ENCODE measurements around the gene CDC42BPG. TPM values are rescaled to one million over a fixed set of nuclear protein-coding genes. Genes with fewer than 3 reads are reported as not detected.

CDC42BPG gene
- total RNA-seq, 1 experiment from 2014 or later: 3.7 TPM

DNA sequence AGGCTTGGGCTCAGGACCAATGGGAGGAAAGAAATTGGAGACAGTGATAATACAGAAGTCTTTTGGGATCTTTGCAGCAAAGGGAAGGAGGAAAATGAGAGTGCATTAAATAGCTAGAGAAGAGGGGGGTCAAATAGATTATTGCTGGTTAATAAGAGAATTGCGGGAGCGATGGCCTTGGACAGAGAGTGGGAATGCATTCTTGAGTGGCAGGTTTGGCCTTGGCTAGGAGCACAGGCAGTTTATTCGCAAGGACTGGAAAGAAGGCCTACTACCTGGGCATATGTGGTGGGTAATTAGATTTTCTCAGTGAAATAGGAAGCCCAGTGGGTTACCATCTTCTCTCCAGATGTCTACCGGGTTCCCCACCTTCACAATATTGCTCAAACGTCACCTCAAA, 30.6 kb downstream of the CDC42BPG start:
- Mint-ChIP-seq H3K9me3 (ENCODE audit: unreplicated experiment) (no peaks in the 10 kb centered on the region), H3K4me3 (ENCODE audit: unreplicated experiment) (no peak overlapping the region), H3K27me3 (ENCODE audit: insufficient read depth, unreplicated experiment) (no peaks in the 10 kb centered on the region), H3K27ac (ENCODE audit: low read depth, unreplicated experiment) (no peak overlapping the region), H3K4me1 (ENCODE audit: insufficient read depth, unreplicated experiment) (peaks cover 10% of the 10 kb centered on the region), H3K36me3 (ENCODE audit: insufficient read depth, unreplicated experiment) (no peaks in the 10 kb centered on the region)
- POLR2A ChIA-PET: no interaction called here
- intact Hi-C loops (cut with micrococcal nuclease): no loop called here
- CTCF ChIA-PET: interaction anchor here (0.6 to 0.9 kb wide), 2 partner anchors 46 to 63 kb away, joined by 3 read pairs; no protein-coding TSS in a partner anchor
- no peak for DNase-seq (ENCODE audit: unreplicated experiment)
- TF ChIP-seq, protein P1, sequence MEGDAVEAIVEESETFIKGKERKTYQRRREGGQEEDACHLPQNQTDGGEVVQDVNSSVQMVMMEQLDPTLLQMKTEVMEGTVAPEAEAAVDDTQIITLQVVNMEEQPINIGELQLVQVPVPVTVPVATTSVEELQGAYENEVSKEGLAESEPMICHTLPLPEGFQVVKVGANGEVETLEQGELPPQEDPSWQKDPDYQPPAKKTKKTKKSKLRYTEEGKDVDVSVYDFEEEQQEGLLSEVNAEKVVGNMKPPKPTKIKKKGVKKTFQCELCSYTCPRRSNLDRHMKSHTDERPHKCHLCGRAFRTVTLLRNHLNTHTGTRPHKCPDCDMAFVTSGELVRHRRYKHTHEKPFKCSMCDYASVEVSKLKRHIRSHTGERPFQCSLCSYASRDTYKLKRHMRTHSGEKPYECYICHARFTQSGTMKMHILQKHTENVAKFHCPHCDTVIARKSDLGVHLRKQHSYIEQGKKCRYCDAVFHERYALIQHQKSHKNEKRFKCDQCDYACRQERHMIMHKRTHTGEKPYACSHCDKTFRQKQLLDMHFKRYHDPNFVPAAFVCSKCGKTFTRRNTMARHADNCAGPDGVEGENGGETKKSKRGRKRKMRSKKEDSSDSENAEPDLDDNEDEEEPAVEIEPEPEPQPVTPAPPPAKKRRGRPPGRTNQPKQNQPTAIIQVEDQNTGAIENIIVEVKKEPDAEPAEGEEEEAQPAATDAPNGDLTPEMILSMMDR (IDR thresholded peaks at IDR 0.05; ENCODE audit: unreplicated experiment): no peak
- BruUV-seq (replicated peaks): no TSS peak

DNA sequence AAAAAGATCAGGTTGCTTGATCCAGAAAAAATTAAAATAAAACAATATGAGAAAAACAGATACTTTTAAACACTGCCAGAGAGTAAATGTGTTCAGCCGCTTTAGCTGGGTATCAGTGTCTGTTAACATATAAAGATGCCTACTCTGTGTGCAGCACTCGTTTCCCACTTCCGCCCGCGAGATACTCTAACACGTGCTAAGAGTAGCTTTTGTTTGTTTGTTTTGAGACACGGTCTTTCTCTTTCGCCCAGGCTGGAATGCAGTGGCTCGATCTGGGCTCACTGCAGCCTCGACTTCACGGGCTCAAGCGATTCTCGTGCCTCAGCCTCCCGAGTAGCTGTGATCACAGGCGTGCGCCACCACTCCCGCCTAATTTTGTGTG, 33.6 kb downstream of the CDC42BPG start:
- peak overlapping the region; percentile 93 for H3K27ac Mint-ChIP-seq (ENCODE audit: low read depth, unreplicated experiment)
- CTCF ChIA-PET: interaction anchor here (0.5 to 0.6 kb wide), 2 partner anchors 139 to 143 kb away, joined by 3 to 4 read pairs; no protein-coding TSS in a partner anchor
- peak overlapping the region; percentile 99 for H3K4me3 Mint-ChIP-seq (ENCODE audit: unreplicated experiment)
- H3K9me3 Mint-ChIP-seq (ENCODE audit: unreplicated experiment): no peaks in the 10 kb centered on the region
- no peaks in the 10 kb centered on the region for H3K27me3 Mint-ChIP-seq (ENCODE audit: insufficient read depth, unreplicated experiment)
- H3K36me3 Mint-ChIP-seq (ENCODE audit: insufficient read depth, unreplicated experiment): peaks cover 18% of the 10 kb centered on the region
- no peak for DNase-seq (ENCODE audit: unreplicated experiment)
- H3K4me1 Mint-ChIP-seq (ENCODE audit: insufficient read depth, unreplicated experiment): peaks cover 14% of the 10 kb centered on the region
- intact Hi-C loops (cut with micrococcal nuclease): loop anchor here (2.0 kb wide), 2 partner anchors 32 kb away; partner anchors contain the start of gene SF1
- no TSS peak for BruUV-seq (replicated peaks)
- TF ChIP-seq, protein P1 (IDR thresholded peaks at IDR 0.05; ENCODE audit: unreplicated experiment): no peak
- POLR2A ChIA-PET: interaction anchor here (0.6 to 3.6 kb wide), 11 partner anchors 8 to 400 kb away, joined by 3 to 27 read pairs (median 4); partner anchors contain the start of genes SAC3D1 and SF1

DNA sequence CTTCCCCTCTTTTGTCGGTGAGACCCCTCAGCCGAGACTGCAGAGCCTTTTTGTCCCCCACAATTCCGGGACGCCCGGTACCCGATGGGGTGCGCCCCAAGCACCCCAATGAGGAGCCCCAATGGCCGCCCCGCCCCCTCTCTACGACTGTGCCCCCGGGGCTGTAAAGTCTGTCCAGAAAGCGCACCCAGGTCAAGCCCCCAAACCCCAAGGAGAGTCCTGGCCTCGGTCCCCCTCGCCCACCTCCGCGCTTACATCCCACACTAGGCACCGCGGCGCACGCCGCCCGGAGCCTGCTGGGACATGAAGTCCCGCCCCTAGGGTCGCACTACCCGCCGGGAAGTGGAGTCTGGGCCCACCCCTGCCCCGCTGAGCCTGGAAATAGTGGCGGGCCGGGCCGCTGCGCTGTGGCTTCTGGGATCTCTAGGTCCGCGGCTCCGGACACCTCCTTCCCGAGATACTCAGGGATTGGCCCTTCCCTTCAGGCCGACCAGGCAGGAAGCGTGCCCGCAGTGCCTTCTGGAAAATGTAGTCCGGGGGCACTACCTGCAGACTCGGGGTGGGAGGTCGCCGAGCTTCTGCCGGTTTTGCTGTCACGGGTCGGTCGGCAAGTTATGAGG, 34.1 kb downstream of the CDC42BPG start, which contains the start of gene MEN1:
TSS of gene MEN1 (minus strand) at position 281 of the 620 bp plus-strand sequence. CDS start 442 bp downstream, outside the sequence.
- Mint-ChIP-seq H3K9me3 (ENCODE audit: unreplicated experiment) (no peaks in the 10 kb centered on the region), H3K27ac (ENCODE audit: low read depth, unreplicated experiment) (peak within 1 kb of the TSS; percentile 93), H3K27me3 (ENCODE audit: insufficient read depth, unreplicated experiment) (no peaks in the 10 kb centered on the region), H3K36me3 (ENCODE audit: insufficient read depth, unreplicated experiment) (peaks cover 18% of the 10 kb centered on the region), H3K4me3 (ENCODE audit: unreplicated experiment) (peak within 1 kb of the TSS; percentile 99), H3K4me1 (ENCODE audit: insufficient read depth, unreplicated experiment) (peaks cover 10% of the 10 kb centered on the region)
- TF ChIP-seq, protein P1 (IDR thresholded peaks at IDR 0.05; ENCODE audit: unreplicated experiment): no peak
- ChIA-PET CTCF (interaction anchor here (0.6 to 1.0 kb wide), 4 partner anchors 29 to 465 kb away, joined by 3 to 5 read pairs (median 4); no protein-coding TSS in a partner anchor), POLR2A (interaction anchor here (0.6 to 3.6 kb wide), 13 partner anchors 9 to 1479 kb away, joined by 3 to 27 read pairs (median 4); partner anchors contain the start of genes SAC3D1, SF1 and YIF1A)
- peak; percentile 95 for DNase-seq (ENCODE audit: unreplicated experiment)
- no TSS peak for BruUV-seq (replicated peaks)
- intact Hi-C loops (cut with micrococcal nuclease): loop anchor here (2.0 kb wide), 2 partner anchors 32 kb away; partner anchors contain the start of gene SF1

DNA sequence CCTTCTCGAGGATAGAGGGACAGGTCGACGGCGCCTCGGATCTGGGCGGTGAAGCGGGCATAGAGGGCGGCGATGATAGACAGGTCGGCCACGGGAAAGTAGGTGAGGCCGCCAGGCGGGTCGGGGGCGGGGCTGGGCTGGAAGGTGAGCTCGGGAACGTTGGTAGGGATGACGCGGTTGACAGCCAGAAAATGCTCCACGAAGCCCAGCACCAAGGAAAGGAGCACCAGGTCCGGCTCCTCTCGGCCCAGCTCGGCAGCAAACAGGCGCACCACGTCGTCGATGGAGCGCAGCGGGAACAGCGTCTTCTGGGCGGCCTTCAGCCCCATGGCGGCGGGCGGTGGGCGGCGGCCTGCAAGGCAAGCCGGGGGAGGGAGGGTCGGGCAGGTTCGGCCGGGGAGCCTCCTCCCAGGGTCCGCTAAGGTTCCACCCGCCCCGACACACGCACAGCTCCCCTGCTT, 34.6 kb downstream of the CDC42BPG start:
- POLR2A ChIA-PET: interaction anchor here (0.6 to 3.6 kb wide), 9 partner anchors 9 to 1479 kb away, joined by 3 to 27 read pairs (median 8); partner anchors contain the start of genes SAC3D1, SF1 and YIF1A
- Mint-ChIP-seq H3K9me3 (ENCODE audit: unreplicated experiment) (no peaks in the 10 kb centered on the region), H3K4me3 (ENCODE audit: unreplicated experiment) (peak overlapping the region; percentile 99), H3K4me1 (ENCODE audit: insufficient read depth, unreplicated experiment) (peaks cover 8% of the 10 kb centered on the region), H3K27ac (ENCODE audit: low read depth, unreplicated experiment) (peak overlapping the region; percentile 93), H3K36me3 (ENCODE audit: insufficient read depth, unreplicated experiment) (peaks cover 18% of the 10 kb centered on the region), H3K27me3 (ENCODE audit: insufficient read depth, unreplicated experiment) (no peaks in the 10 kb centered on the region)
- DNase-seq (ENCODE audit: unreplicated experiment): peak; percentile 50
- no TSS peak for BruUV-seq (replicated peaks)
- CTCF ChIA-PET: interaction anchor here (0.6 to 1.1 kb wide), 5 partner anchors 25 to 466 kb away, joined by 3 to 5 read pairs (median 3); no protein-coding TSS in a partner anchor
- intact Hi-C loops (cut with micrococcal nuclease): loop anchor here (2.0 kb wide), 2 partner anchors 31 to 33 kb away; partner anchors contain the start of gene SF1
- TF ChIP-seq, protein P1 (IDR thresholded peaks at IDR 0.05; ENCODE audit: unreplicated experiment): no peak

Measured in MCF 10A (cell line).